Stimulated activated naive CD4-positive, alpha-beta T cell treated with Interleukin-2 at 50 U/mL for 16 hours (primary cell): ENCODE measurements around the gene MPDZ.

ENCODE experiments used
- DNase-seq: peaks from one replicate; lab custom pipeline; 2025; lab: John Stamatoyannopoulos, UW

MPDZ gene

GRCh38 chr9:13076616-13077015 is 202.9 kb downstream of the MPDZ start:
- DNase-seq = no peak

GRCh38 chr9:13071921-13072320 is 207.6 kb downstream of the MPDZ start:
- no peak for DNase-seq

DNA sequence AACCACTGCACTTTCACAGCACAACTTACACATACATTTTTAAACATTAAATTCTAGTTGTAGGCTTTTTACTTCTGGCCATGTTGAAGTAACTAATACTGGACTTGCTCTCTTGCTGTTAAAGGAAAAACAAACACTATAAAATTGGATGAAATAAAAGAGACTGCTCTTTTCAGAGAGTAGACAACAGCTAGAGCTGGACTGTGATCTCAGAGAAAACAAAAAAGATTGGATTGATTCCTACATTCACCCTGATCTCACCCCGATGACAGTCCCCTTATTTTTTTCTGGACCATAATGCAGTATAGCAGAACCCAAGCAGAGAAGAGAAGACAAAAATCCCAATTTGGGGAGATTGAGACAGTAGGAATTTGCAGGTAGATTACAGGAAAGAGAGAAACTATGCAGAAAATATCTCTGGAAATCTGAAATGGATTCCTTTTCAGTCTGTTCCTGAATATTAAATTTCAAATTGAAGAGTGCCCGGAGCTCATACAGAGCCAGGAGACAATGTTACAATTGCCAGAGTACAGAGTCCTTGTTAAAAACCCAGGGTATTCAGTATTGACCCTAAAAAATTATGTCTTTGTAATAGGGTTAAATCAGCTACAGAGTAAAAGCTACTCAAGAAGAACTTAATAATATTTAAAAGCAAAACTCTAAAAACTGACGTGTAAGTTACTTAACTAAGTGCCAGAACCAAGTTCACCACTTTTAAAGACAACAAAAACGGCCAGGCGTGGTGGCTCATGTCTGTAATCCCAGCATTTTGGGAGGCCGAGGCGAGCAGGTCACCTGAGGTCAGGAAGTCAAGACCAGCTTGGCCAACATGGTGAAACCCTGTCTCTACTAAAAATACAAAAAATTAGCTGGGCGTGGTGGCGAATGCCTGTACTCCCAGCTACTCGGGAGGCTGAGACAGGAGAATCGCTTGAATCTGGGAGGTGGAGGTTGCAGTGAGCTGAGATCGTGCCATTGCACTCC is 208.6 kb downstream of the MPDZ start:
- no peak for DNase-seq

DNA sequence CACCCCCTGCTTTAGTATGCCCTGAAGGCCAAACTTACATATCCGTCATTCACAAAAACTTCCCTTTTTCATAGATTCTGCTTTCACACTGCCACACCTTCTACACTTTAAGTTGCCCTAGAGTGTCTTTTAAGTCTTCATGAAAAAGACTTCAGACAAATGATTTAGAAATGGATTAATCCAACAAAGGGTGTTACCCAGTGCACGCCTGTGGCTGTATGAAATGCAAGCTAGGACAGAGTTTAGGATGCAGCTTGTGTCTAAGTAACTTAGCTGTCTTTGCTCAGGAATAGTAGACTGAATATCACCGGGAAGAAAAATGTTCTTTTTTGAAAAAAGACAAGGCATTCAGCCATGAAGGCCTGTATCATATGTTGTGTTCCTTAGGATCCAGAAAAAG is 210.0 kb downstream of the MPDZ start:
- DNase-seq = no peak

- DNase-seq = no peak
These were observed 214.8 kb downstream of the MPDZ start for GRCh38 chr9:13064676-13065075.

GRCh38 chr9:13063880-13064459 is 215.5 kb downstream of the MPDZ start:
- DNase-seq = no peak

GRCh38 chr9:13061390-13061789 is 218.1 kb downstream of the MPDZ start:
- DNase-seq = no peak
